Small intestine (tissue), 7 donors: ENCODE data around the gene ANKS1B. TPM values are rescaled to one million over a fixed set of nuclear protein-coding genes. Genes with fewer than 3 reads are reported as not detected.

Experiments used
- DNase-seq, 2 donors: peaks; one replicate each; pipeline versions ENCODE4 v3.0.0 to v3.0.0-alpha.2; 2013
- FAIRE-seq: peaks from 2 replicates; lab custom pipeline; 2012; peaks lifted over from hg19 to GRCh38; lab: Jason Lieb, UNC
- H3K27ac ChIP-seq, 3 donors: one replicate each; pipeline ENCODE4 v1.5.1; 2013; ENCODE audit warnings: low read length in 2 of 3, mild to moderate bottlenecking in 2 of 3, control low read depth in 1 of 3, inconsistent platforms in 1 of 3, low read depth in 1 of 3, moderate library complexity in 1 of 3
- H3K27me3 ChIP-seq, 3 donors: one replicate each; pipeline ENCODE4 v1.6.1; 2013; ENCODE audit warnings: low read length in 3 of 3, inconsistent platforms in 1 of 3; ENCODE audit not compliant: control insufficient read depth in 3 of 3, insufficient read depth in 3 of 3
- H3K36me3 ChIP-seq, 3 donors: one replicate each; pipeline ENCODE4 v1.6.1; 2013; ENCODE audit warnings: low read length in 3 of 3, inconsistent platforms in 1 of 3, low read depth in 1 of 3, mild to moderate bottlenecking in 1 of 3, moderate library complexity in 1 of 3; ENCODE audit not compliant: control insufficient read depth in 3 of 3, insufficient read depth in 2 of 3
- H3K4me1 ChIP-seq, 3 donors: one replicate each; pipeline ENCODE4 v1.6.1; 2013; ENCODE audit warnings: low read length in 2 of 3, inconsistent platforms in 1 of 3, low read depth in 1 of 3, mild to moderate bottlenecking in 1 of 3, moderate library complexity in 1 of 3; ENCODE audit not compliant: control insufficient read depth in 3 of 3, insufficient read depth in 2 of 3
- H3K4me3 ChIP-seq, 3 donors: one replicate each; pipeline ENCODE4 v1.5.1; 2013; ENCODE audit warnings: low read length in 3 of 3, control low read depth in 1 of 3, inconsistent platforms in 1 of 3, low read depth in 1 of 3, mild to moderate bottlenecking in 1 of 3, moderate library complexity in 1 of 3
- H3K9me3 ChIP-seq, 2 donors: one replicate each; pipeline ENCODE4 v1.6.1; 2013; ENCODE audit warnings: low read depth in 1 of 2, low read length in 1 of 2; ENCODE audit not compliant: control insufficient read depth in 2 of 2, insufficient read depth in 1 of 2
- WGBS, 3 donors: extraction: QIAGEN DNeasy Blood & Tissue Kit; methylation state at CpG; one replicate each; pipeline ENCODE4 v1.1.7; 2013; 5-methylcytosine and 5-hydroxymethylcytosine counted together
- polyA plus RNA-seq, 4 donors: library from polyadenylated mRNA; stranded (reverse) in 3 of 4; unstranded in 1 of 4; fragments of 200-250 nt in 3 of 4; fragments of 120-200 nt in 1 of 4; gene quantifications; one replicate each; pipeline versions ENCODE4 v1.2.1 to v1.2.3, GENCODE V29; 2013
- donor health status: healthy with polysubstance abuse.
- donor health status: control.
- donor health status: control.
- donor health status: Bipolar disorder and iron deficiency.
- donor health status: healthy.

Gene ANKS1B
- polyA plus RNA-seq, 4 donors, result 0.44 to 0.72 TPM; not detected in 2

GRCh38 chr12:99087278-99087677 lies 897.5 kb downstream of the ANKS1B start:
- no peak overlapping the region for H3K4me3 ChIP-seq
- DNase-seq (peak; percentile 1 to 3), FAIRE-seq (no peak)
- no peaks in the 10 kb centered on the region for H3K27me3 ChIP-seq
- H3K36me3 ChIP-seq, result no peaks in the 10 kb centered on the region
- WGBS, 3 donors, result 42 to 67% (median 50%) methylated on average over 5 of the region's 5 CpGs
- no peaks in the 10 kb centered on the region for H3K4me1 ChIP-seq
- no peaks in the 10 kb centered on the region for H3K9me3 ChIP-seq
- H3K27ac ChIP-seq, result no peak overlapping the region

GRCh38 chr12:99079811-99080210 lies 904.9 kb downstream of the ANKS1B start:
- FAIRE-seq (no peak), DNase-seq (no peak)
- Histone ChIP-seq H3K4me3 (no peak overlapping the region), H3K36me3 (no peaks in the 10 kb centered on the region), H3K9me3 (no peaks in the 10 kb centered on the region), H3K27ac (no peak overlapping the region), H3K27me3 (no peaks in the 10 kb centered on the region), H3K4me1 (no peaks in the 10 kb centered on the region)
- 82 to 87% (median 85%) methylated on average over 15 of the region's 15 CpGs for WGBS, 3 donors

GRCh38 chr12:99068993-99069747 lies 915.6 kb downstream of the ANKS1B start:
- Histone ChIP-seq H3K9me3 (no peaks in the 10 kb centered on the region), H3K4me1 (no peaks in the 10 kb centered on the region), H3K36me3 (no peaks in the 10 kb centered on the region), H3K27me3 (no peaks in the 10 kb centered on the region), H3K27ac (no peak overlapping the region), H3K4me3 (no peak overlapping the region)
- FAIRE-seq (no peak), DNase-seq (no peak)
- 8 to 42% (median 19%) methylated on average over 5 of the region's 5 CpGs for WGBS, 3 donors

- H3K27ac ChIP-seq, result no peak overlapping the region
- H3K4me3 ChIP-seq, result no peak overlapping the region
- no peaks in the 10 kb centered on the region for H3K9me3 ChIP-seq
- FAIRE-seq (no peak), DNase-seq (no peak)
- no peaks in the 10 kb centered on the region for H3K27me3 ChIP-seq
- no peaks in the 10 kb centered on the region for H3K4me1 ChIP-seq
- WGBS, 3 donors, result 86 to 93% (median 89%) methylated on average over 1 of the region's 1 CpG
- no peaks in the 10 kb centered on the region for H3K36me3 ChIP-seq
These were observed 917.5 kb downstream of the ANKS1B start for GRCh38 chr12:99067171-99067785.

GRCh38 chr12:99066726-99067125 lies 918.0 kb downstream of the ANKS1B start:
- DNase-seq, result no peak
- FAIRE-seq, result no peak
- WGBS, 3 donors, result 85 to 89% (median 85%) methylated on average over 3 of the region's 3 CpGs

GRCh38 chr12:99063182-99063581 lies 921.6 kb downstream of the ANKS1B start:
- WGBS, 3 donors, result 35 to 63% (median 46%) methylated on average over 4 of the region's 4 CpGs
- FAIRE-seq (no peak), DNase-seq (no peak)
- Histone ChIP-seq H3K27ac (no peak overlapping the region), H3K9me3 (no peaks in the 10 kb centered on the region), H3K4me1 (no peaks in the 10 kb centered on the region), H3K4me3 (no peak overlapping the region), H3K36me3 (no peaks in the 10 kb centered on the region), H3K27me3 (no peaks in the 10 kb centered on the region)

More at GRCh38 chr12:99066726-99067125, 918.0 kb downstream of the ANKS1B start:
- H3K4me3 ChIP-seq, result no peak overlapping the region
- no peaks in the 10 kb centered on the region for H3K9me3 ChIP-seq
- H3K27ac ChIP-seq, result no peak overlapping the region
- no peaks in the 10 kb centered on the region for H3K4me1 ChIP-seq
- no peaks in the 10 kb centered on the region for H3K27me3 ChIP-seq
- no peaks in the 10 kb centered on the region for H3K36me3 ChIP-seq

- no peak for FAIRE-seq
- H3K36me3 ChIP-seq, result no peaks in the 10 kb centered on the region
- no peak overlapping the region for H3K4me3 ChIP-seq
- 59 to 67% (median 66%) methylated on average over 9 of the region's 9 CpGs for WGBS, 3 donors
- H3K9me3 ChIP-seq, result no peaks in the 10 kb centered on the region
- no peaks in the 10 kb centered on the region for H3K4me1 ChIP-seq
- H3K27me3 ChIP-seq, result no peaks in the 10 kb centered on the region
- peak in 1 of 2 donors; percentile 3 for DNase-seq
- no peak overlapping the region for H3K27ac ChIP-seq
These were observed 924.8 kb downstream of the ANKS1B start for GRCh38 chr12:99059824-99060511.

- Histone ChIP-seq H3K27me3 (no peaks in the 10 kb centered on the region), H3K9me3 (no peaks in the 10 kb centered on the region), H3K4me3 (no peak overlapping the region), H3K4me1 (no peaks in the 10 kb centered on the region), H3K27ac (no peak overlapping the region), H3K36me3 (no peaks in the 10 kb centered on the region)
- WGBS, 3 donors, result 72 to 80% (median 79%) methylated on average over 5 of the region's 5 CpGs
- DNase-seq (no peak), FAIRE-seq (no peak)
These were observed 927.1 kb downstream of the ANKS1B start for GRCh38 chr12:99057670-99058069.
